GM21723 (cell line): ENCODE data around the gene TMEM239.

ENCODE experiments used
- ATAC-seq: cut with Tn5 transposase; IDR thresholded peaks from one replicate; pipeline ENCODE4 v1.9.1; 2021; ENCODE audit warnings: mild to moderate bottlenecking, moderate library complexity; ENCODE audit not compliant: unreplicated experiment

The TMEM239 gene

GRCh38 chr20:2845607-2846006 is 29.4 kb downstream of the TMEM239 start:
- no peak for ATAC-seq

GRCh38 chr20:2846698-2847097 is 30.5 kb downstream of the TMEM239 start:
- ATAC-seq, result no peak

GRCh38 chr20:2847802-2848201 is 31.6 kb downstream of the TMEM239 start:
- ATAC-seq, result no peak

- ATAC-seq, result no peak
Observed at GRCh38 chr20:2849529-2849928, 33.4 kb downstream of the TMEM239 start.

- no peak for ATAC-seq
Observed at GRCh38 chr20:2851086-2851485, 34.9 kb downstream of the TMEM239 start.

GRCh38 chr20:2858591-2858990 is 42.4 kb downstream of the TMEM239 start:
- ATAC-seq, result no peak

DNA sequence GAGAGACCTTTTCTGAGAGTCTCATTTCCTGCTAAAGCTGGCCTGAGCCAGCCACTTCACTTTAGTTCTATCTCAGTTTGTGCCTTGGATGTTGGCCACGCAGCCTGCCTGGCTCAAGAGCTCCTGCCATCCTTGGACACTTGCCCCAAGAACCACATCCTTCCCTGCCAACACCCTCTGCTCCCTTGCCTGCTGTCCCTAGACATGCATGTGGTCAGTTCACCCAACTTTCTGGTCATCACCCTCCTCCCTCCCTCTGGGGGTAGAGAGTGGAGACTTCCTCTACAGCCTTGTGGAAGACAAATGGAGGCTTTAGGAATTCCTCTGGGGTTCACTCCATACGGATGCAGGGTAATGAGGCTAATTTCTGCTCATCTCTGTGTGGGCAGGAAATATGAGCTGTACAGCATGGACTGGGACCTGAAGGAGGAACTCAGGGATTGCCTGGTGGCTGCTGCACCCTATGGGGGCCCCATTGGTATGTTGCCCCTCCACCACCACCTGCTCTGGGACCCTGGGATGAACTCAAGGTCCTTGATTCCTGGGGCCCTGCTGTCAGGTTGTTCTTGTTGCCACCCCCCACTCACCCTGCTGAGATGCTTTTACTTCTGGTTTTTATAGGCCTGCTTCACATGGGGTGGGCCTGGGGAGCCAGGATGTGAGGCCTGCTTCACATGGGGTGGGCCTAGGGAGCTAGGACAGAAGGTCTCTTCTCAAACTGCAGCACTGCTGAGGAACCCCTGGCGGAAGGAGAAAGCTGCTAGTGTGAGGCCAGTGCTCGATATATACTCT is 43.4 kb downstream of the TMEM239 start:
- ATAC-seq, result no peak

DNA sequence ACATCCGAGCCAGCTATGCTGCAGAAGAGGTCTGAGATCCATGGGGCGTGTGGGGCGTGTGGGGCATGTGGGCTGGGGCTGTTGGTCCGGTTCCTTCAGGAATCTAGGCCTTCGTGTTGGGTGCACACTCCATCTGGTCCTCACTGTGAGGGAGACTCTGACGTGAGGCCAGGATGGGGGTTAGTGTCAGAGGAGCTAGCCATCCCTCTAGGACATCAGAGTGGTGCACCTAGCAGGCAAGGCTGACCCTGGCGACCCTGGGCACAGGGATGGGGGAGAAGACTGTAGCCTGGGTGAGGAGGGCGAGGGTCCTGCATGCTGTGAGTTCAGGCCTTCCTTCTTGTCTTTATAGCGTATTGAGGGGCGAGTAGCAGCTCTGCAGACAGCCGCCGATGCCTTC is 48.5 kb downstream of the TMEM239 start:
- ATAC-seq, result no peak

- no peak for ATAC-seq
Observed at GRCh38 chr20:2865101-2865500, 48.9 kb downstream of the TMEM239 start.

- ATAC-seq, result no peak
Observed at GRCh38 chr20:2865630-2866029, 49.5 kb downstream of the TMEM239 start.

DNA sequence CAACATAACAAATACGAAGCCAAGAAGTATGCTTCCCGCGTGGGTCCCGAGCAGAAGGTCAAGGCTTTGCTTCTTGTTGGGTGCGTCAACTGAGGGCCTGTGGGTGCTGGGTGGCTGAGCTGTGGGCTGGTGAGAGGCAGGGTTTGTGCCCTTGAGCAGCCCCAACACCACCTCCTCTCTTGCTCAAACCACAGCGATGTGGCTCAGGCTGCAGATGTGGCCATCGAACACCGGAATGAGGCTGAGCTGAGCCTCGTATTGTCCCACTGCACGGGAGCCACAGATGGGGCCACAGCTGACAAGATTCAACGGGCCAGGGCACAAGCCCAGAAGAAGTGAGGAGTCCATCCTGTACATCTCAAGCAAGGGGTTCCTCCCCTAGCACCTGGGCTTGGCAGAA is 50.1 kb downstream of the TMEM239 start:
- no peak for ATAC-seq

- ATAC-seq, result no peak
Observed at GRCh38 chr20:2867081-2867864, 51.1 kb downstream of the TMEM239 start.
